Urinary bladder (tissue), 4 donors: Measurements from ENCODE around the gene PTRH1. TPM values are rescaled to one million over a fixed set of nuclear protein-coding genes. Genes with fewer than 3 reads are reported as not detected.

Source experiments
- DNase-seq: peaks from one replicate; pipeline ENCODE4 v3.0.0-alpha.2; 2015; ENCODE audit errors: extremely low spot score
- H3K27ac ChIP-seq: one replicate; pipeline ENCODE4 v1.5.1; 2013; ENCODE audit warnings: low read depth, mild to moderate bottlenecking, moderate library complexity
- H3K36me3 ChIP-seq: one replicate; pipeline ENCODE4 v1.6.1; 2013; ENCODE audit warnings: mild to moderate bottlenecking, moderate library complexity; ENCODE audit not compliant: insufficient read depth
- H3K4me1 ChIP-seq: one replicate; pipeline ENCODE4 v1.6.1; 2013; ENCODE audit warnings: mild to moderate bottlenecking, moderate library complexity; ENCODE audit not compliant: insufficient read depth
- H3K4me3 ChIP-seq: one replicate; pipeline ENCODE4 v1.5.1; 2013; ENCODE audit warnings: low read depth, low read length
- WGBS: extraction: QIAGEN DNeasy Blood & Tissue Kit; methylation state at CpG from one replicate; pipeline ENCODE4 v1.1.7; 2013; 5-methylcytosine and 5-hydroxymethylcytosine counted together
- polyA plus RNA-seq: library from polyadenylated mRNA; stranded (reverse); fragments of 200-250 nt; gene quantifications from one replicate; pipeline ENCODE4 v1.2.3, GENCODE V29; 2013
- total RNA-seq: library from RNA; depleted of rRNA; stranded (reverse); fragments of >200 nt; gene quantifications from one replicate; pipeline ENCODE4 v1.2.3, GENCODE V29; 2014
- donor health status: healthy with polysubstance abuse.
- donor health status: healthy.

PTRH1 gene
- total and polyA plus RNA-seq, 2 donors = 5.7 to 29.8 TPM

- H3K27ac ChIP-seq = no peak overlapping the region
- no peaks in the 10 kb centered on the region for H3K36me3 ChIP-seq
- no peak for DNase-seq
- no peaks in the 10 kb centered on the region for H3K4me1 ChIP-seq
- WGBS = 76% methylated on average over 2 of the region's 2 CpGs
- no peak overlapping the region for H3K4me3 ChIP-seq
These were observed 18.2 kb upstream of the PTRH1 start for GRCh38 chr9:127733614-127734013.

- WGBS = 90% methylated on average over 21 of the region's 21 CpGs
- Histone ChIP-seq H3K36me3 (no peaks in the 10 kb centered on the region), H3K4me3 (no peak overlapping the region), H3K4me1 (no peaks in the 10 kb centered on the region), H3K27ac (no peak overlapping the region)
- DNase-seq = no peak
These were observed 17.0 kb upstream of the PTRH1 start for GRCh38 chr9:127732444-127732843.

- H3K27ac ChIP-seq = no peak overlapping the region
- H3K36me3 ChIP-seq = no peaks in the 10 kb centered on the region
- WGBS = 56% methylated on average over 16 of the region's 16 CpGs
- no peaks in the 10 kb centered on the region for H3K4me1 ChIP-seq
- no peak for DNase-seq
- no peak overlapping the region for H3K4me3 ChIP-seq
These were observed 16.5 kb upstream of the PTRH1 start for GRCh38 chr9:127731938-127732337.

GRCh38 chr9:127730799-127731410 lies 15.4 kb upstream of the PTRH1 start:
- DNase-seq = no peak
- Histone ChIP-seq H3K27ac (no peak overlapping the region), H3K4me1 (no peaks in the 10 kb centered on the region), H3K36me3 (no peaks in the 10 kb centered on the region), H3K4me3 (no peak overlapping the region)
- WGBS = 89% methylated on average over 9 of the region's 9 CpGs

GRCh38 chr9:127730262-127730661 lies 14.8 kb upstream of the PTRH1 start:
- no peaks in the 10 kb centered on the region for H3K4me1 ChIP-seq
- H3K4me3 ChIP-seq = no peak overlapping the region
- DNase-seq = no peak
- no peak overlapping the region for H3K27ac ChIP-seq
- WGBS = 85% methylated on average over 9 of the region's 9 CpGs
- H3K36me3 ChIP-seq = no peaks in the 10 kb centered on the region

- 88% methylated on average over 18 of the region's 18 CpGs for WGBS
- no peaks in the 10 kb centered on the region for H3K36me3 ChIP-seq
- H3K4me1 ChIP-seq = no peaks in the 10 kb centered on the region
- no peak for DNase-seq
- no peak overlapping the region for H3K27ac ChIP-seq
- H3K4me3 ChIP-seq = no peak overlapping the region
These were observed 14.2 kb upstream of the PTRH1 start for GRCh38 chr9:127729522-127730256.

GRCh38 chr9:127728808-127729207 lies 13.3 kb upstream of the PTRH1 start:
- no peak for DNase-seq
- Histone ChIP-seq H3K4me3 (no peak overlapping the region), H3K27ac (no peak overlapping the region), H3K4me1 (no peaks in the 10 kb centered on the region), H3K36me3 (no peaks in the 10 kb centered on the region)
- WGBS = 83% methylated on average over 8 of the region's 8 CpGs

- Histone ChIP-seq H3K27ac (no peak overlapping the region), H3K4me3 (no peak overlapping the region), H3K4me1 (no peaks in the 10 kb centered on the region), H3K36me3 (no peaks in the 10 kb centered on the region)
- no peak for DNase-seq
- WGBS = 74% methylated on average over 8 of the region's 8 CpGs
These were observed 11.4 kb upstream of the PTRH1 start for GRCh38 chr9:127726871-127727270.

GRCh38 chr9:127724012-127724411 lies 8.5 kb upstream of the PTRH1 start:
- Histone ChIP-seq H3K4me1 (no peaks in the 10 kb centered on the region), H3K4me3 (no peak overlapping the region), H3K36me3 (no peaks in the 10 kb centered on the region), H3K27ac (no peak overlapping the region)
- 44% methylated on average over 23 of the region's 23 CpGs for WGBS
- no peak for DNase-seq

- WGBS = 87% methylated on average over 5 of the region's 5 CpGs
These were observed 8.0 kb upstream of the PTRH1 start for GRCh38 chr9:127723444-127723843.

GRCh38 chr9:127723013-127723412 lies 7.5 kb upstream of the PTRH1 start:
- Histone ChIP-seq H3K27ac (no peak overlapping the region), H3K36me3 (no peaks in the 10 kb centered on the region), H3K4me3 (no peak overlapping the region), H3K4me1 (no peaks in the 10 kb centered on the region)
- 95% methylated on average over 13 of the region's 13 CpGs for WGBS
- DNase-seq = no peak

More at GRCh38 chr9:127723444-127723843, 8.0 kb upstream of the PTRH1 start:
- Histone ChIP-seq H3K27ac (no peak overlapping the region), H3K36me3 (no peaks in the 10 kb centered on the region), H3K4me3 (no peak overlapping the region), H3K4me1 (no peaks in the 10 kb centered on the region)
- DNase-seq = no peak

- no peak overlapping the region for H3K4me3 ChIP-seq
- H3K27ac ChIP-seq = no peak overlapping the region
- 81% methylated on average over 12 of the region's 12 CpGs for WGBS
- H3K36me3 ChIP-seq = no peaks in the 10 kb centered on the region
- H3K4me1 ChIP-seq = no peaks in the 10 kb centered on the region
- DNase-seq = no peak
These were observed 6.7 kb upstream of the PTRH1 start for GRCh38 chr9:127722055-127722745.

GRCh38 chr9:127721391-127721821 lies 5.9 kb upstream of the PTRH1 start:
- no peaks in the 10 kb centered on the region for H3K4me1 ChIP-seq
- WGBS = 55% methylated on average over 11 of the region's 11 CpGs
- no peaks in the 10 kb centered on the region for H3K36me3 ChIP-seq
- no peak overlapping the region for H3K27ac ChIP-seq
- H3K4me3 ChIP-seq = no peak overlapping the region
- no peak for DNase-seq

GRCh38 chr9:127720865-127721227 lies 5.4 kb upstream of the PTRH1 start:
- H3K4me1 ChIP-seq = no peaks in the 10 kb centered on the region
- no peaks in the 10 kb centered on the region for H3K36me3 ChIP-seq
- DNase-seq = no peak
- H3K4me3 ChIP-seq = no peak overlapping the region
- H3K27ac ChIP-seq = no peak overlapping the region
